Endothelial cell of umbilical vein (primary cell): ENCODE measurements around the gene OPCML. TPM values are rescaled to one million over a fixed set of nuclear protein-coding genes. Genes with fewer than 3 reads are reported as not detected.

Experiments
- BruUV-seq: library from RNA; stranded (reverse); fragments of 400-500 nt; replicated peaks from 2 replicates; lab custom pipeline; 2021; lab: Mats Ljungman, UMichigan
- CTCF ChIA-PET: fragments of 300-600, 350-600 bp; sonication (Branson Sonifier 250); formaldehyde crosslinking; loops from one replicate; lab custom pipeline; 2021; ENCODE audit warnings: antibody characterized with exemption, inconsistent platforms; lab: Charles Lee
- POLR2A ChIA-PET: fragments of 300-600, 350-600 bp; sonication (Branson Sonifier 250); formaldehyde crosslinking; loops from one replicate; lab custom pipeline; 2021; ENCODE audit warnings: antibody characterized with exemption, inconsistent platforms; lab: Charles Lee
- DNase-seq: peaks from one replicate; pipeline ENCODE4 v3.0.0-alpha.2; 2011; ENCODE audit warnings: low read depth, low spot score
- FAIRE-seq: peaks from 2 replicates; lab custom pipeline; 2011; peaks lifted over from hg19 to GRCh38; lab: Jason Lieb, UNC
- H2AFZ ChIP-seq: 2 replicates; pipeline ENCODE4 v1.6.0; 2012; ENCODE audit warnings: low read depth, low read length, control low read depth, inconsistent platforms
- H3K27ac ChIP-seq: 2 replicates; pipeline ENCODE4 v1.5.1; 2011; ENCODE audit warnings: low read depth, mild to moderate bottlenecking, control low read depth, low read length, moderate library complexity; ENCODE audit not compliant: insufficient read depth
- H3K27me3 ChIP-seq, 2 experiments: 2 replicates each; pipeline versions ENCODE4 v1.6.0 to v1.6.1; 2011; ENCODE audit warnings: low read length in 2 of 2, mixed read lengths in 1 of 2; ENCODE audit not compliant: control insufficient read depth in 2 of 2, insufficient read depth in 2 of 2
- H3K36me3 ChIP-seq, 2 experiments: 2 replicates in 1 of 2; 3 replicates in 1 of 2; pipeline ENCODE4 v1.5.1; 2011; ENCODE audit warnings: low read length in 2 of 2, mild to moderate bottlenecking in 1 of 2, moderate library complexity in 1 of 2; ENCODE audit not compliant: control insufficient read depth in 2 of 2, insufficient read depth in 2 of 2; ENCODE audit errors: extremely low read depth in 1 of 2
- H3K4me1 ChIP-seq: 3 replicates; pipeline ENCODE4 v1.5.1; 2011; ENCODE audit warnings: mild to moderate bottlenecking, low read length; ENCODE audit not compliant: control insufficient read depth, insufficient read depth; ENCODE audit errors: extremely low read depth
- H3K4me2 ChIP-seq: 2 replicates; pipeline ENCODE4 v1.6.1; 2011; ENCODE audit warnings: low read length, control low read depth, mixed read lengths; ENCODE audit not compliant: insufficient read depth
- H3K4me3 ChIP-seq, 3 experiments: fragments of 200-600 bp in 1 of 3; sonication (generic), shearing (Covaris generic) in 1 of 3; replicated peaks in 1 of 3; 2 replicates each; pipeline ENCODE4 v1.5.1; 2011 to 2016; ENCODE audit warnings: control low read depth in 3 of 3, low read length in 3 of 3, mild to moderate bottlenecking in 2 of 3, inconsistent platforms in 1 of 3, low read depth in 1 of 3, moderate library complexity in 1 of 3; ENCODE audit not compliant: insufficient read depth in 1 of 3
- H3K79me2 ChIP-seq: 2 replicates; pipeline ENCODE4 v1.6.0; 2012; ENCODE audit warnings: low read length, inconsistent platforms; ENCODE audit not compliant: control insufficient read depth, insufficient read depth
- H3K9ac ChIP-seq: replicated peaks from 2 replicates; pipeline ENCODE3; 2011; ENCODE audit warnings: low read length, control low read depth; ENCODE audit not compliant: insufficient read depth; ENCODE audit errors: extremely low read depth
- H3K9me1 ChIP-seq: replicated peaks from 3 replicates; pipeline ENCODE4 v1.6.0; 2011; ENCODE audit warnings: mild to moderate bottlenecking, low read length; ENCODE audit not compliant: control insufficient read depth, insufficient read depth; ENCODE audit errors: extremely low read depth
- H3K9me3 ChIP-seq: replicated peaks from 2 replicates; pipeline ENCODE4 v1.5.1; 2012; ENCODE audit warnings: low read length, inconsistent platforms; ENCODE audit not compliant: control insufficient read depth, insufficient read depth
- H4K20me1 ChIP-seq: replicated peaks from 2 replicates; pipeline ENCODE3; 2011; ENCODE audit warnings: mild to moderate bottlenecking, low read length; ENCODE audit not compliant: control insufficient read depth, insufficient read depth; ENCODE audit errors: extremely low read depth
- EZH2 ChIP-seq: IDR thresholded peaks from 2 replicates; pipeline ENCODE4 v1.6.1; 2012; ENCODE audit warnings: borderline replicate concordance, low read depth, mild to moderate bottlenecking, moderate library complexity, low read length, inconsistent platforms; ENCODE audit not compliant: severe bottlenecking
- FOS ChIP-seq: IDR thresholded peaks from 2 replicates; pipeline ENCODE4 v1.6.1; 2011; ENCODE audit warnings: mild to moderate bottlenecking, low read length, moderate library complexity, borderline replicate concordance; ENCODE audit not compliant: insufficient read depth
- GATA2 ChIP-seq: IDR thresholded peaks from 2 replicates; pipeline ENCODE4 v1.7.0; 2011; ENCODE audit warnings: low read depth, mild to moderate bottlenecking, moderate library complexity, mixed read lengths, low read length; ENCODE audit not compliant: insufficient read length, insufficient read depth
- JUN ChIP-seq: IDR thresholded peaks from 2 replicates; pipeline ENCODE4 v1.6.1; 2011; ENCODE audit warnings: borderline replicate concordance, low read depth; ENCODE audit not compliant: insufficient read length, insufficient read depth
- MYC ChIP-seq: IDR thresholded peaks from one replicate; pipeline ENCODE4 v1.6.1; 2011; ENCODE audit warnings: mild to moderate bottlenecking, low read depth, low read length
- POLR2A ChIP-seq: IDR thresholded peaks from 2 replicates; pipeline ENCODE4 v1.6.1; 2012; ENCODE audit warnings: low read depth, mild to moderate bottlenecking, control low read depth, low read length
- POLR2AphosphoS5 ChIP-seq: IDR thresholded peaks from 2 replicates; pipeline ENCODE4 v1.6.1; 2012; ENCODE audit warnings: low read depth, mild to moderate bottlenecking, control low read depth, low read length, moderate library complexity; ENCODE audit not compliant: insufficient read depth
- dilution Hi-C: fragments of 300-500 bp; cut with MboI; formaldehyde crosslinking; loops from one replicate; pipeline ENCODE4 v1.15.0; 2019; ENCODE audit warnings: low sequenced_read_pairs; ENCODE audit not compliant: extremely low pct_ligation_motif_present
- intact Hi-C: fragments of 100-400 bp; cut with micrococcal nuclease; formaldehyde crosslinking; loops from one replicate; pipeline ENCODE4 v1.10.0; 2022
- polyA plus RNA-seq, 4 experiments: library from polyadenylated mRNA; depleted of rRNA in 3 of 4; stranded (reverse) in 3 of 4; unstranded in 1 of 4; fragments of >200 nt; gene quantifications; 2 replicates each; pipeline versions ENCODE4 v1.2.1 to v1.2.3, GENCODE V29; 2011 to 2012; ENCODE audit warnings: missing spikeins in 1 of 4
- total RNA-seq: library from RNA; stranded (reverse); gene quantifications from 2 replicates; pipeline ENCODE4 v1.2.3, GENCODE V29; 2021
- TF ChIP-seq, protein P1 (sequence below): IDR thresholded peaks from 2 replicates; pipeline ENCODE4 v1.6.1; 2011; ENCODE audit not compliant: insufficient read depth, insufficient read length
- TF ChIP-seq, protein P2 (sequence below), 2 donors: IDR thresholded peaks; 1 replicate in 1 of 2; 2 replicates in 1 of 2; pipeline ENCODE4 v1.5.1; 2011; ENCODE audit warnings: low read length in 2 of 2, mild to moderate bottlenecking in 2 of 2, moderate library complexity in 2 of 2, control low read depth in 1 of 2, inconsistent platforms in 1 of 2, low read depth in 1 of 2; ENCODE audit not compliant: insufficient read depth in 1 of 2; ENCODE audit errors: extremely low read depth in 1 of 2

Gene OPCML
- total and polyA plus RNA-seq, 2 donors (not counting 3 experiments of a cell fraction or from before 2014, with no cell fraction given): not detected

DNA sequence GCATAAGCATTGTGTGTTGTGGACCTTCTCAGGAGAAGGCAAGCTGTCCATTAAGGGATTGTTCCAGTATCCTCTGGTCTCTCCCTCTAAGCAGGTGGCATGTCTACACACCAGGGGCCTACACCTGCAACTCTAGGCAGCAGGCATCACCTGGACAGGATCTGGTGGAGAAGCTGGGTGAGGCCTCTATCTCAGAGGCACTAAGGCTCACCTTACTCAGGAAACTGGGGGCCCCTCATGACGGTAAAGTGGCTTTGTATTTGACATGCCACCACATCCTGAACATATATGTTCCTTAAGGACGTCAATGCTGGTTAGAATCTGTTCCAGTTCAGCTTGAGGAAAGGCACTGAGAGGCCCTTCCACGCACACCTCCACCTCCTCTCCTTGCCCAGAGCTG, 891.3 kb downstream of the OPCML start:
- DNase-seq: no peak
- H3K9me3 ChIP-seq: no peaks in the 10 kb centered on the region
- H4K20me1 ChIP-seq: no peaks in the 10 kb centered on the region
- H3K79me2 ChIP-seq: no peaks in the 10 kb centered on the region
- H3K27ac ChIP-seq: no peak overlapping the region
- POLR2A ChIA-PET: no interaction called here
- no peak overlapping the region for H3K4me2 ChIP-seq
- no peak for FAIRE-seq
- no peaks in the 10 kb centered on the region for H3K27me3 ChIP-seq
- no peaks in the 10 kb centered on the region for H3K36me3 ChIP-seq
- CTCF ChIA-PET: no interaction called here
- no peak overlapping the region for H3K9ac ChIP-seq
- TF ChIP-seq FOS (no peak), POLR2A (no peak), EZH2 (no peak), POLR2AphosphoS5 (no peak)
- TF ChIP-seq, protein P1, sequence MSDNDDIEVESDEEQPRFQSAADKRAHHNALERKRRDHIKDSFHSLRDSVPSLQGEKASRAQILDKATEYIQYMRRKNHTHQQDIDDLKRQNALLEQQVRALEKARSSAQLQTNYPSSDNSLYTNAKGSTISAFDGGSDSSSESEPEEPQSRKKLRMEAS: no peak
- TF ChIP-seq, protein P2, sequence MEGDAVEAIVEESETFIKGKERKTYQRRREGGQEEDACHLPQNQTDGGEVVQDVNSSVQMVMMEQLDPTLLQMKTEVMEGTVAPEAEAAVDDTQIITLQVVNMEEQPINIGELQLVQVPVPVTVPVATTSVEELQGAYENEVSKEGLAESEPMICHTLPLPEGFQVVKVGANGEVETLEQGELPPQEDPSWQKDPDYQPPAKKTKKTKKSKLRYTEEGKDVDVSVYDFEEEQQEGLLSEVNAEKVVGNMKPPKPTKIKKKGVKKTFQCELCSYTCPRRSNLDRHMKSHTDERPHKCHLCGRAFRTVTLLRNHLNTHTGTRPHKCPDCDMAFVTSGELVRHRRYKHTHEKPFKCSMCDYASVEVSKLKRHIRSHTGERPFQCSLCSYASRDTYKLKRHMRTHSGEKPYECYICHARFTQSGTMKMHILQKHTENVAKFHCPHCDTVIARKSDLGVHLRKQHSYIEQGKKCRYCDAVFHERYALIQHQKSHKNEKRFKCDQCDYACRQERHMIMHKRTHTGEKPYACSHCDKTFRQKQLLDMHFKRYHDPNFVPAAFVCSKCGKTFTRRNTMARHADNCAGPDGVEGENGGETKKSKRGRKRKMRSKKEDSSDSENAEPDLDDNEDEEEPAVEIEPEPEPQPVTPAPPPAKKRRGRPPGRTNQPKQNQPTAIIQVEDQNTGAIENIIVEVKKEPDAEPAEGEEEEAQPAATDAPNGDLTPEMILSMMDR (IDR thresholded peaks at IDR 0.05; ENCODE audit: extremely low read depth in 1 of 2, insufficient read depth in 1 of 2, low read depth in 1 of 2, low read length in 2 of 2): no peak
- no peak overlapping the region for H2AFZ ChIP-seq
- H3K4me3 ChIP-seq: no peak overlapping the region
- BruUV-seq: no TSS peak
- intact Hi-C loops (no loop called here), dilution Hi-C loops (no loop called here)
- H3K9me1 ChIP-seq: no peaks in the 10 kb centered on the region
- no peaks in the 10 kb centered on the region for H3K4me1 ChIP-seq

DNA sequence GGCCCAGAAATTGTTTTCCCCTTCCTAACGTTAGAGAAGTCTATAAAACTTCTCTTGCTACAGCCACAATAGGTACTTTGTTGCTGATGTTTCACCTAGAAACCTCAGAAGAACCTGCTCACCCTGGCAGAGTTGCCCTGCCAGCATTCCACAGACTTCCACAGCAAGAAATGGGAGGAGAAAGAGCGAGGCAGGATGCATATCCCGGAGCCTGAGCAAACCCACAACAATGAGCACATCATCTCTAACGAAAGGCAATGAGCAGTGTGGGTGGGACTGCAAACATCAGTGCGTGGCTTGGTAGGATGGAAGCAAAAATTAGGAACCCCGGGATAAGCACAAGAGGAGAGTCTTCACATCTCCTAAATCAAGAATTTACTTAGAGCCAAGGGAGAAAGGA, 892.3 kb downstream of the OPCML start:
- Histone ChIP-seq H3K9me3 (no peaks in the 10 kb centered on the region), H3K4me3 (no peak overlapping the region), H3K9me1 (no peaks in the 10 kb centered on the region), H3K27ac (no peak overlapping the region), H3K36me3 (no peaks in the 10 kb centered on the region), H3K4me2 (no peak overlapping the region), H3K9ac (no peak overlapping the region), H3K79me2 (no peaks in the 10 kb centered on the region), H2AFZ (no peak overlapping the region), H3K27me3 (no peaks in the 10 kb centered on the region), H4K20me1 (no peaks in the 10 kb centered on the region), H3K4me1 (no peaks in the 10 kb centered on the region)
- no peak for FAIRE-seq
- TF ChIP-seq JUN: no peak
- no peak for TF ChIP-seq GATA2
- TF ChIP-seq POLR2A: no peak
- TF ChIP-seq FOS: no peak
- TF ChIP-seq POLR2AphosphoS5: no peak
- TF ChIP-seq, protein P1: no peak
- no peak for TF ChIP-seq EZH2
- no peak for TF ChIP-seq MYC
- TF ChIP-seq, protein P2 (IDR thresholded peaks at IDR 0.05; ENCODE audit: extremely low read depth in 1 of 2, insufficient read depth in 1 of 2, low read depth in 1 of 2, low read length in 2 of 2): no peak
- ChIA-PET CTCF (no interaction called here), POLR2A (no interaction called here)
- dilution Hi-C loops: no loop called here
- DNase-seq: no peak
- no TSS peak for BruUV-seq
- intact Hi-C loops: no loop called here
